ENCODE measurements around the gene ST6GALNAC1. TPM values are rescaled to one million over a fixed set of nuclear protein-coding genes. Genes with fewer than 3 reads are reported as not detected.

ST6GALNAC1 gene
- total RNA-seq, 1 experiment from 2014 or later: not detected

DNA sequence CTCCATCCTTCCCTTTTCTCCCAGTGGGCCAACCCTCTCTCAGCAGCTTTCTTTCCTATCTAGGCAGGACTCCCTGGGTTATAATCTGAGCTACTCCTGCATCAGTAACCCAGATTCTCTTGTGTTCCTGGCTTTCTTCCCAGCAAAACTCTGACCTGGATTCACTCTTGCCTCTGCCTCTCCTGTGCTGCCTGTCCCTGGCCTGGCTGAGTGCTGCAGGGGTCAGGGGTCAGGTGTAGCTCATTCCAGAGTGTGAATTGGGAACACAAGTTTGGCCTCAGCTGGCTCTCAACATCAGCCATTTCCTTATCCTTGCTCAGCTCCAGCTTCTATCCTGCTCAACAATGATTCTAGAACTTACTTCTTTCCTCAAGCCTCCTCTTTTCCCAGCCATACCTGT lies 55.4 kb downstream of the ST6GALNAC1 start:
- no peak overlapping the region for H3K4me3 ChIP-seq (ENCODE audit: low read depth, low read length, poor library complexity, severe bottlenecking)
- ChIA-PET POLR2A (ENCODE audit: low non-redundant PET) (no interaction called here), CTCF (no interaction called here)
- TF ChIP-seq EZH2 (IDR thresholded peaks at IDR 0.05; ENCODE audit: borderline replicate concordance, low read depth, low read length, poor library complexity, severe bottlenecking): no peak
- TF ChIP-seq, protein P1, sequence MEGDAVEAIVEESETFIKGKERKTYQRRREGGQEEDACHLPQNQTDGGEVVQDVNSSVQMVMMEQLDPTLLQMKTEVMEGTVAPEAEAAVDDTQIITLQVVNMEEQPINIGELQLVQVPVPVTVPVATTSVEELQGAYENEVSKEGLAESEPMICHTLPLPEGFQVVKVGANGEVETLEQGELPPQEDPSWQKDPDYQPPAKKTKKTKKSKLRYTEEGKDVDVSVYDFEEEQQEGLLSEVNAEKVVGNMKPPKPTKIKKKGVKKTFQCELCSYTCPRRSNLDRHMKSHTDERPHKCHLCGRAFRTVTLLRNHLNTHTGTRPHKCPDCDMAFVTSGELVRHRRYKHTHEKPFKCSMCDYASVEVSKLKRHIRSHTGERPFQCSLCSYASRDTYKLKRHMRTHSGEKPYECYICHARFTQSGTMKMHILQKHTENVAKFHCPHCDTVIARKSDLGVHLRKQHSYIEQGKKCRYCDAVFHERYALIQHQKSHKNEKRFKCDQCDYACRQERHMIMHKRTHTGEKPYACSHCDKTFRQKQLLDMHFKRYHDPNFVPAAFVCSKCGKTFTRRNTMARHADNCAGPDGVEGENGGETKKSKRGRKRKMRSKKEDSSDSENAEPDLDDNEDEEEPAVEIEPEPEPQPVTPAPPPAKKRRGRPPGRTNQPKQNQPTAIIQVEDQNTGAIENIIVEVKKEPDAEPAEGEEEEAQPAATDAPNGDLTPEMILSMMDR (conservative IDR thresholded peaks at IDR 0.05; ENCODE audit: low read depth, low read length): no peak
- DNase-seq (ENCODE audit: low spot score): no peak
- H3K9me3 ChIP-seq (ENCODE audit: low read depth, low read length, poor library complexity, severe bottlenecking): no peaks in the 10 kb centered on the region
- no TSS peak for BruUV-seq (replicated peaks)
- intact Hi-C loops (cut with micrococcal nuclease; ENCODE audit: unreplicated experiment): no loop called here
- no peaks in the 10 kb centered on the region for H3K36me3 ChIP-seq (ENCODE audit: insufficient read depth, low read length, poor library complexity, severe bottlenecking)
- peaks cover 28% of the 10 kb centered on the region for H3K27me3 ChIP-seq (replicated peaks; ENCODE audit: insufficient read depth, low read depth, low read length, poor library complexity)
- no peak overlapping the region for H3K27ac ChIP-seq (ENCODE audit: low read depth, low read length, poor library complexity, severe bottlenecking)
- peaks cover 8% of the 10 kb centered on the region for H3K4me1 ChIP-seq (ENCODE audit: insufficient read depth, low read length, poor library complexity, severe bottlenecking)

DNA sequence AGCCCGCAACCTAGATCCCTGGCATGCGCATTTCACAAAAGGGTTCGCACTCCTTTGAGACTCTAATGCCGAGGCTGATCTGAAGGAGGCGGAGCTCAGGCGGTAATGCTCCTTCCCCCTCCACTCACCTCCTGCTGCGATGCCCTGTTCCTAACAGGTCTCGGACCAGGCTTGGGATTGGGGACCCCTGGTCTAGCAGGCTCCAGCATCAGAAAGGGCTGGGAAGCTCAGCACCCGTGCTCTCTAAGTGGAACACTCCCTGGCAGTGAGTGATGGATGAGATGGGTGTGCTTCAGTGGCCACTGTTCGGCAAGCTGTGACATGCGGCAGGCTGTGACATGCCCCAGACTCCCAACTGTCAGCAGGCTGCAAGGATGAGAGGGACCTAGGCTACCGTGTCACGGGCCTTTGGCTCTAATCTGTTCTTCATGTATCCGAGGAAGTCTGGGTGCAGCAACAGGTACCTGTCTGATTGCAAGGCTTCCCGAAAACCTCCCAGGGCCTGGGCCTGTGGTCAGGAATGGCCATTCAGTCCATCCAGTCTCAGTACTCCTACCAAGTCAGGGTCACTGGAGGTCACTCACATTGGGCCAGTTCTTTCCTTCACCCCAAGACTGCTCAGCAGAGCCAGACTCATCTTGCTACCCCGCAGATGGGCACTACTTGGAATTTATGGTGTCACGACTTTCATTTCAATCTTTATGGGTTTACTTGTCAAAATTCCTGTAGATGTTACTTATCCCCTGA lies 56.6 kb downstream of the ST6GALNAC1 start:
- H3K4me3 ChIP-seq (ENCODE audit: low read depth, low read length, poor library complexity, severe bottlenecking): no peak overlapping the region
- peaks cover 8% of the 10 kb centered on the region for H3K4me1 ChIP-seq (ENCODE audit: insufficient read depth, low read length, poor library complexity, severe bottlenecking)
- no peaks in the 10 kb centered on the region for H3K9me3 ChIP-seq (ENCODE audit: low read depth, low read length, poor library complexity, severe bottlenecking)
- CTCF ChIA-PET: no interaction called here
- peaks cover 28% of the 10 kb centered on the region for H3K27me3 ChIP-seq (replicated peaks; ENCODE audit: insufficient read depth, low read depth, low read length, poor library complexity)
- POLR2A ChIA-PET (ENCODE audit: low non-redundant PET): no interaction called here
- DNase-seq (ENCODE audit: low spot score): no peak
- BruUV-seq (replicated peaks): no TSS peak
- intact Hi-C loops (cut with micrococcal nuclease; ENCODE audit: unreplicated experiment): no loop called here
- H3K36me3 ChIP-seq (ENCODE audit: insufficient read depth, low read length, poor library complexity, severe bottlenecking): no peaks in the 10 kb centered on the region
- TF ChIP-seq, protein P1 (conservative IDR thresholded peaks at IDR 0.05; ENCODE audit: low read depth, low read length): no peak
- TF ChIP-seq EZH2 (IDR thresholded peaks at IDR 0.05; ENCODE audit: borderline replicate concordance, low read depth, low read length, poor library complexity, severe bottlenecking): no peak
- no peak overlapping the region for H3K27ac ChIP-seq (ENCODE audit: low read depth, low read length, poor library complexity, severe bottlenecking)

DNA sequence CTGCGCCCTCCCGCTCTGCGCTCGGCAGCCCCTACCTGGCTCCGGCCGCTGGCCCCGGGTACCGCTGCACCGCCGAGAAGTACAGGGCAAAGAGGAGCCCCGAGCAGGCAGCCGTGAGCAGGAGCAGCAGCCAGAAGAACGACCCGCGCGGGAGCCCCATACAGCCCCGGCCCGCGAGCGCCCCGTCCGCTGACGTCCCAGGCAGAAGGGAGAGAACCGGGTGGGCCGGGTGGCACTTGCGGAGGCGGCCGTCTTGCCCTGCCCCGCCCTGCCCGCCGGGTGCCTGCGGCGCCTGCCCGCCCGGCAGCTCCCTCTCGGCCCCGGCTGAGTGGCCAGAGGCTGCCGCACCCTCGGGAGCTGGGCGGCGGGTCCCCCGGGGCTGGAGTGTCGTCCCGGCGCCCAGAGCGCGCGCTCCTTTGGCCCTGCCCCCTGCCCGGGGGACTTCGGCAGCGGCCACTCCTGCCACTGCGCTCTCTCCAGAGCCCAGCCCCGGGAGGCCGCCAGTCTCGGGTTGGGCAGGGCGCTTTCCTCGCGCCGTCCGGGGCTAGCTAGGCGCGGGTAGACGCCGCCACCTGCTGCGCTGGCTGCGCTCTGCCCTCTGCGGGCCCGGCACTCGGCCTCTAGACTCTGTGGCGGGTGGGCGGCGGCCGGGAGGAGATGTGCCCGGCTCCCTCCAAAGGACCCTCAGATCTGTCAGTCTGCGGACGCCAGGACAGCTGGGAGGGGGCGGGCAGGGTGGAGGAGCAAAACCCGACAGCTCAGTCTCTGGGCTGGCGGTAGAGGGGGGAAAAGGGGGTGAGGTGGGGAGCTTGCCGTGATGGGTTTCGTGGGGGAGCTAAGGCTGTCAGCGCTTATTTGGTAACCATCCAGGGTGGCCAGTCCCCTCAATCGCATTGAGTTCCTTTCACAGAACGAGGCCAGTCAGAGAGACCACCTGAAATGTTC lies 57.6 kb downstream of the ST6GALNAC1 start, which contains the start of gene ST6GALNAC2:
ST6GALNAC2 (minus strand) TSS at position 212 of the 945 bp plus-strand sequence; CDS start at position 160, 52 bp downstream.
- ChIA-PET CTCF (no interaction called here), POLR2A (ENCODE audit: low non-redundant PET) (no interaction called here)
- Histone ChIP-seq H3K27ac (ENCODE audit: low read depth, low read length, poor library complexity, severe bottlenecking) (no peak within 1 kb of the TSS), H3K4me1 (ENCODE audit: insufficient read depth, low read length, poor library complexity, severe bottlenecking) (peaks cover 8% of the 10 kb centered on the region), H3K4me3 (ENCODE audit: low read depth, low read length, poor library complexity, severe bottlenecking) (peak within 1 kb of the TSS; percentile 50), H3K36me3 (ENCODE audit: insufficient read depth, low read length, poor library complexity, severe bottlenecking) (no peaks in the 10 kb centered on the region), H3K9me3 (ENCODE audit: low read depth, low read length, poor library complexity, severe bottlenecking) (no peaks in the 10 kb centered on the region), H3K27me3 (replicated peaks; ENCODE audit: insufficient read depth, low read depth, low read length, poor library complexity) (peaks cover 28% of the 10 kb centered on the region)
- TF ChIP-seq, protein P1 (conservative IDR thresholded peaks at IDR 0.05; ENCODE audit: low read depth, low read length): no peak
- peak; percentile 51 for TF ChIP-seq EZH2 (IDR thresholded peaks at IDR 0.05; ENCODE audit: borderline replicate concordance, low read depth, low read length, poor library complexity, severe bottlenecking)
- no peak for DNase-seq (ENCODE audit: low spot score)
- intact Hi-C loops (cut with micrococcal nuclease; ENCODE audit: unreplicated experiment): no loop called here
- BruUV-seq (replicated peaks): no TSS peak

Measured in A673 (cell line).